Neural cell (in vitro differentiated cells): ENCODE measurements around the gene USP3. TPM values are rescaled to one million over a fixed set of nuclear protein-coding genes. Genes with fewer than 3 reads are reported as not detected.

Experiments used
- H2AFZ ChIP-seq: fragments of 200-600, 300-800 bp; sonication (generic), shearing (Covaris generic); 2 replicates; pipeline ENCODE4 v1.6.0; 2014; ENCODE audit warnings: low read depth, mild to moderate bottlenecking, antibody characterized with exemption, low read length, moderate library complexity
- H3F3A ChIP-seq: fragments of 200-600 bp; shearing (Covaris generic); 2 replicates; pipeline ENCODE4 v1.6.1; 2016; ENCODE audit warnings: mild to moderate bottlenecking, moderate library complexity, mixed read lengths, antibody characterized with exemption, low read length; ENCODE audit not compliant: insufficient read depth, poor library complexity, severe bottlenecking
- H3K27ac ChIP-seq: fragments of 200-600, 300-800 bp; sonication (generic), shearing (Covaris generic); 2 replicates; pipeline ENCODE4 v1.5.1; 2014; ENCODE audit warnings: mild to moderate bottlenecking, low read length, moderate library complexity
- H3K27me3 ChIP-seq: fragments of 300-800, 200-600 bp; sonication (generic), shearing (Covaris generic); 2 replicates; pipeline ENCODE4 v1.6.0; 2014; ENCODE audit warnings: mild to moderate bottlenecking, low read depth, low read length, moderate library complexity; ENCODE audit not compliant: insufficient read depth
- H3K36me3 ChIP-seq: fragments of 300-800, 200-600 bp; sonication (generic), shearing (Covaris generic); 2 replicates; pipeline ENCODE4 v1.5.1; 2014; ENCODE audit warnings: mild to moderate bottlenecking, antibody characterized with exemption, low read length, moderate library complexity; ENCODE audit not compliant: insufficient read depth
- H3K4me2 ChIP-seq: fragments of 300-800, 200-600 bp; sonication (generic), shearing (Covaris generic); 2 replicates; pipeline ENCODE4 v1.6.0; 2014; ENCODE audit warnings: mild to moderate bottlenecking, low read length
- H3K4me3 ChIP-seq: fragments of 300-800, 200-600 bp; sonication (generic), shearing (Covaris generic); 2 replicates; pipeline ENCODE4 v1.5.1; 2014; ENCODE audit warnings: mild to moderate bottlenecking, low read length, moderate library complexity
- H3K79me2 ChIP-seq: fragments of 200-600 bp; shearing (Covaris generic); replicated peaks from 2 replicates; pipeline ENCODE4 v1.6.0; 2014; ENCODE audit warnings: mild to moderate bottlenecking, low read length, moderate library complexity; ENCODE audit not compliant: insufficient read depth
- H3K9ac ChIP-seq: fragments of 300-800, 200-600 bp; sonication (generic), shearing (Covaris generic); 2 replicates; pipeline ENCODE4 v1.6.1; 2016; ENCODE audit warnings: mild to moderate bottlenecking, low read length, mixed read lengths
- H3K9me2 ChIP-seq: fragments of 200-600 bp; shearing (Covaris generic); 2 replicates; pipeline ENCODE4 v1.6.1; 2016; ENCODE audit warnings: mild to moderate bottlenecking, low read length, mixed read lengths; ENCODE audit not compliant: insufficient read depth
- H3K9me3 ChIP-seq: fragments of 200-600, 300-800 bp; sonication (generic), shearing (Covaris generic); 2 replicates; pipeline ENCODE4 v1.6.1; 2016; ENCODE audit warnings: mild to moderate bottlenecking, mixed run types, low read length, moderate library complexity, mixed read lengths
- H4K20me1 ChIP-seq: fragments of 200-600 bp; shearing (Covaris generic); 2 replicates; pipeline ENCODE4 v1.6.1; 2016; ENCODE audit warnings: mild to moderate bottlenecking, mixed run types; ENCODE audit not compliant: insufficient read depth
- EP300 ChIP-seq: fragments of 450-650 bp; conservative IDR thresholded peaks from 2 replicates; pipeline ENCODE4 v1.6.1; 2014; ENCODE audit warnings: antibody characterized with exemption, mild to moderate bottlenecking, moderate library complexity; ENCODE audit not compliant: poor library complexity, severe bottlenecking
- EZH2 ChIP-seq: fragments of 200-600, 300-800 bp; shearing (Covaris generic), sonication (generic); IDR thresholded peaks from 2 replicates; pipeline ENCODE4 v1.6.1; 2014; ENCODE audit warnings: antibody characterized with exemption, low read length, borderline replicate concordance, mild to moderate bottlenecking; ENCODE audit not compliant: insufficient read depth, poor library complexity, severe bottlenecking
- MXI1 ChIP-seq: fragments of 450-650 bp; conservative IDR thresholded peaks from 2 replicates; pipeline ENCODE4 v1.6.1; 2014; ENCODE audit warnings: antibody characterized with exemption, mild to moderate bottlenecking; ENCODE audit not compliant: poor library complexity, severe bottlenecking
- POLR2AphosphoS5 ChIP-seq: IDR thresholded peaks from 2 replicates; pipeline ENCODE4 v1.6.1; 2012
- RAD21 ChIP-seq: fragments of 450-650 bp; conservative IDR thresholded peaks from 2 replicates; pipeline ENCODE4 v1.6.1; 2014; ENCODE audit warnings: antibody characterized with exemption, mild to moderate bottlenecking, moderate library complexity
- SMC3 ChIP-seq: fragments of 450-650 bp; conservative IDR thresholded peaks from 2 replicates; pipeline ENCODE4 v1.6.1; 2014; ENCODE audit warnings: antibody characterized with exemption, mild to moderate bottlenecking, moderate library complexity; ENCODE audit not compliant: poor library complexity
- TAF1 ChIP-seq: IDR thresholded peaks from 2 replicates; pipeline ENCODE4 v1.6.1; 2012; ENCODE audit warnings: low read depth
- polyA plus RNA-seq: library from polyadenylated mRNA; depleted of rRNA; stranded (reverse); fragments of >200 nt; gene quantifications from 2 replicates; pipeline ENCODE4 v1.2.3, GENCODE V29; 2014
- TF ChIP-seq, protein P1 (sequence below): fragments of 450-650 bp; IDR thresholded peaks from 2 replicates; pipeline ENCODE4 v1.5.1; 2014; ENCODE audit warnings: antibody characterized with exemption, mild to moderate bottlenecking, moderate library complexity; ENCODE audit not compliant: poor library complexity, severe bottlenecking
- TF ChIP-seq, protein P2 (sequence below): IDR thresholded peaks from 2 replicates; pipeline ENCODE4 v1.6.1; 2012; ENCODE audit warnings: borderline replicate concordance

USP3 gene
- polyA plus RNA-seq, 1 donor from 2014 or later: 68.0 TPM

DNA sequence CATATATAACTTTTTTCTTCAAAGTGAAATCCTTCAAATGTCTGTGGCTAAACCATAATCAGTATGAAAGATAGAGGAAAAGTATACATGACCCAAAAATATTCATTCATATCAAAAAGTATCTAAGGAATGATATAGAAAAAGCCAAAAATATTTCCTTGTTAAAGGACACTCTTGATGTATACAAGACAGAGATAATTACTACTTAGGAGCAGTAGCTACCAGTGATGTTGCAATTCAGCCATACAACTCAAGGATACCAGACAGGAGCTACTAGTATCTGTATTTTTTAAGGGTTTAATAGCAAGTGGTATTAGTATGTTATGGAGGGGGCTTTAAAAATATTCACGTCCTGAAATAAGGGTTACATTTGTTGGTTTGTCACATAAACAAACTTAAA is 129.8 kb downstream of the USP3 start:
- Histone ChIP-seq H3K9ac (no peak overlapping the region), H3K27me3 (no peaks in the 10 kb centered on the region), H3K27ac (no peak overlapping the region), H3K4me2 (no peak overlapping the region), H3K9me3 (no peaks in the 10 kb centered on the region), H3K4me3 (no peak overlapping the region), H3F3A (no peaks in the 10 kb centered on the region), H3K79me2 (no peaks in the 10 kb centered on the region), H2AFZ (no peak overlapping the region), H3K36me3 (peaks cover 19% of the 10 kb centered on the region), H4K20me1 (no peaks in the 10 kb centered on the region), H3K9me2 (no peaks in the 10 kb centered on the region)
- TF ChIP-seq, protein P1, sequence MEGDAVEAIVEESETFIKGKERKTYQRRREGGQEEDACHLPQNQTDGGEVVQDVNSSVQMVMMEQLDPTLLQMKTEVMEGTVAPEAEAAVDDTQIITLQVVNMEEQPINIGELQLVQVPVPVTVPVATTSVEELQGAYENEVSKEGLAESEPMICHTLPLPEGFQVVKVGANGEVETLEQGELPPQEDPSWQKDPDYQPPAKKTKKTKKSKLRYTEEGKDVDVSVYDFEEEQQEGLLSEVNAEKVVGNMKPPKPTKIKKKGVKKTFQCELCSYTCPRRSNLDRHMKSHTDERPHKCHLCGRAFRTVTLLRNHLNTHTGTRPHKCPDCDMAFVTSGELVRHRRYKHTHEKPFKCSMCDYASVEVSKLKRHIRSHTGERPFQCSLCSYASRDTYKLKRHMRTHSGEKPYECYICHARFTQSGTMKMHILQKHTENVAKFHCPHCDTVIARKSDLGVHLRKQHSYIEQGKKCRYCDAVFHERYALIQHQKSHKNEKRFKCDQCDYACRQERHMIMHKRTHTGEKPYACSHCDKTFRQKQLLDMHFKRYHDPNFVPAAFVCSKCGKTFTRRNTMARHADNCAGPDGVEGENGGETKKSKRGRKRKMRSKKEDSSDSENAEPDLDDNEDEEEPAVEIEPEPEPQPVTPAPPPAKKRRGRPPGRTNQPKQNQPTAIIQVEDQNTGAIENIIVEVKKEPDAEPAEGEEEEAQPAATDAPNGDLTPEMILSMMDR: no peak
- TF ChIP-seq RAD21: no peak
- TF ChIP-seq TAF1: no peak
- TF ChIP-seq SMC3: no peak
- TF ChIP-seq EZH2: no peak
- TF ChIP-seq, protein P2, sequence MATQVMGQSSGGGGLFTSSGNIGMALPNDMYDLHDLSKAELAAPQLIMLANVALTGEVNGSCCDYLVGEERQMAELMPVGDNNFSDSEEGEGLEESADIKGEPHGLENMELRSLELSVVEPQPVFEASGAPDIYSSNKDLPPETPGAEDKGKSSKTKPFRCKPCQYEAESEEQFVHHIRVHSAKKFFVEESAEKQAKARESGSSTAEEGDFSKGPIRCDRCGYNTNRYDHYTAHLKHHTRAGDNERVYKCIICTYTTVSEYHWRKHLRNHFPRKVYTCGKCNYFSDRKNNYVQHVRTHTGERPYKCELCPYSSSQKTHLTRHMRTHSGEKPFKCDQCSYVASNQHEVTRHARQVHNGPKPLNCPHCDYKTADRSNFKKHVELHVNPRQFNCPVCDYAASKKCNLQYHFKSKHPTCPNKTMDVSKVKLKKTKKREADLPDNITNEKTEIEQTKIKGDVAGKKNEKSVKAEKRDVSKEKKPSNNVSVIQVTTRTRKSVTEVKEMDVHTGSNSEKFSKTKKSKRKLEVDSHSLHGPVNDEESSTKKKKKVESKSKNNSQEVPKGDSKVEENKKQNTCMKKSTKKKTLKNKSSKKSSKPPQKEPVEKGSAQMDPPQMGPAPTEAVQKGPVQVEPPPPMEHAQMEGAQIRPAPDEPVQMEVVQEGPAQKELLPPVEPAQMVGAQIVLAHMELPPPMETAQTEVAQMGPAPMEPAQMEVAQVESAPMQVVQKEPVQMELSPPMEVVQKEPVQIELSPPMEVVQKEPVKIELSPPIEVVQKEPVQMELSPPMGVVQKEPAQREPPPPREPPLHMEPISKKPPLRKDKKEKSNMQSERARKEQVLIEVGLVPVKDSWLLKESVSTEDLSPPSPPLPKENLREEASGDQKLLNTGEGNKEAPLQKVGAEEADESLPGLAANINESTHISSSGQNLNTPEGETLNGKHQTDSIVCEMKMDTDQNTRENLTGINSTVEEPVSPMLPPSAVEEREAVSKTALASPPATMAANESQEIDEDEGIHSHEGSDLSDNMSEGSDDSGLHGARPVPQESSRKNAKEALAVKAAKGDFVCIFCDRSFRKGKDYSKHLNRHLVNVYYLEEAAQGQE: no peak
- TF ChIP-seq EP300: no peak
- TF ChIP-seq POLR2AphosphoS5: no peak
- TF ChIP-seq MXI1: no peak

DNA sequence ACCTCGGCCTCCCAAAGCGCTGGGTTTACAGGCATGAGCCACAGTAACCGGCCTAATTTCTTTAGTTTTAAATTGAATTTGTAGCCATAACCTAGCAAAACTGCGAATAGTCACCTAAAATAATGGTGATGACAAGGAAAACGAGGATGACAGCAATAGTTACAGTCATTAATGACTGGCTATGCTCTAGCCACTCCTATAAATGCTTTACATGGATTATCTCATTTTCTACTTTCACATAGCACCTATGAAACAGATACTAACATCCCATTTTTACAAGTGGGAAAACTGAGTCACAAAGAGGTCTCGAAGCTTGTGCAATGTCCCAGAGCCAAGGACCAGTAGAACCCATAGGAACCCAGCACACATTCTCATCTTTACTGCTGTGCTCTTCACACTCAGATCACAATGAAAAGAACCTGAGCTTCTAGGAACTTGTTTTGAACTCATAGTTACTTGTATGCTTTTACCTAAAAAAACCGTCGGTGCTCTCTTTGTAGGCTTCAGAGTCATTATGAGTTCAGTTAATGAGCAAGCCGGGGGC is 132.2 kb downstream of the USP3 start:
- Histone ChIP-seq H3K79me2 (no peaks in the 10 kb centered on the region), H3F3A (no peaks in the 10 kb centered on the region), H3K36me3 (peaks cover 30% of the 10 kb centered on the region), H3K27ac (no peak overlapping the region), H3K9ac (no peak overlapping the region), H2AFZ (no peak overlapping the region), H3K27me3 (no peaks in the 10 kb centered on the region), H3K9me3 (no peaks in the 10 kb centered on the region), H3K4me2 (no peak overlapping the region), H4K20me1 (no peaks in the 10 kb centered on the region), H3K9me2 (no peaks in the 10 kb centered on the region), H3K4me3 (no peak overlapping the region)
- TF ChIP-seq MXI1 (no peak), TAF1 (no peak), RAD21 (no peak), SMC3 (no peak), POLR2AphosphoS5 (no peak), EP300 (no peak), EZH2 (no peak)
- TF ChIP-seq, protein P1: no peak
- TF ChIP-seq, protein P2: no peak
